ENCODE data around the gene CSNK1A1. TPM values are rescaled to one million over a fixed set of nuclear protein-coding genes. Genes with fewer than 3 reads are reported as not detected.
"Not testable (repeated sequence)": the region's sequence is repeated elsewhere in the genome, so short reads cannot be mapped to it uniquely, and the experiment has no call there.

The CSNK1A1 gene
- total RNA-seq, 6 experiments from 2014 or later = 266 to 336 (median 310) TPM

- no peak overlapping the region for H3K4me3 Mint-ChIP-seq
- H3K27me3 Mint-ChIP-seq (ENCODE audit: insufficient read depth) = peaks cover 3% of the 10 kb centered on the region; the same call in 1 of the 2 replicates
- H3K9me3 Mint-ChIP-seq = no peaks in the 10 kb centered on the region
- H3K4me1 Mint-ChIP-seq (ENCODE audit: low read depth) = peaks cover 19% of the 10 kb centered on the region
- TF ChIP-seq, protein P1, sequence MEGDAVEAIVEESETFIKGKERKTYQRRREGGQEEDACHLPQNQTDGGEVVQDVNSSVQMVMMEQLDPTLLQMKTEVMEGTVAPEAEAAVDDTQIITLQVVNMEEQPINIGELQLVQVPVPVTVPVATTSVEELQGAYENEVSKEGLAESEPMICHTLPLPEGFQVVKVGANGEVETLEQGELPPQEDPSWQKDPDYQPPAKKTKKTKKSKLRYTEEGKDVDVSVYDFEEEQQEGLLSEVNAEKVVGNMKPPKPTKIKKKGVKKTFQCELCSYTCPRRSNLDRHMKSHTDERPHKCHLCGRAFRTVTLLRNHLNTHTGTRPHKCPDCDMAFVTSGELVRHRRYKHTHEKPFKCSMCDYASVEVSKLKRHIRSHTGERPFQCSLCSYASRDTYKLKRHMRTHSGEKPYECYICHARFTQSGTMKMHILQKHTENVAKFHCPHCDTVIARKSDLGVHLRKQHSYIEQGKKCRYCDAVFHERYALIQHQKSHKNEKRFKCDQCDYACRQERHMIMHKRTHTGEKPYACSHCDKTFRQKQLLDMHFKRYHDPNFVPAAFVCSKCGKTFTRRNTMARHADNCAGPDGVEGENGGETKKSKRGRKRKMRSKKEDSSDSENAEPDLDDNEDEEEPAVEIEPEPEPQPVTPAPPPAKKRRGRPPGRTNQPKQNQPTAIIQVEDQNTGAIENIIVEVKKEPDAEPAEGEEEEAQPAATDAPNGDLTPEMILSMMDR (IDR thresholded peaks at IDR 0.05) = no peak
- DNase-seq = no peak
- H3K27ac Mint-ChIP-seq = no peak overlapping the region
- H3K36me3 Mint-ChIP-seq (ENCODE audit: low read depth) = no peaks in the 10 kb centered on the region
These were observed 45.5 kb upstream of the CSNK1A1 start for GRCh38 chr5:149596712-149597111.

GRCh38 chr5:149595105-149595504 lies 43.9 kb upstream of the CSNK1A1 start:
- not testable (repeated sequence) for H3K27ac Mint-ChIP-seq; H3K4me3 Mint-ChIP-seq; H3K9me3 Mint-ChIP-seq; H3K27me3 Mint-ChIP-seq (ENCODE audit: insufficient read depth); H3K36me3 Mint-ChIP-seq (ENCODE audit: low read depth); DNase-seq
- peaks cover 19% of the 10 kb centered on the region for H3K4me1 Mint-ChIP-seq (ENCODE audit: low read depth)

DNA sequence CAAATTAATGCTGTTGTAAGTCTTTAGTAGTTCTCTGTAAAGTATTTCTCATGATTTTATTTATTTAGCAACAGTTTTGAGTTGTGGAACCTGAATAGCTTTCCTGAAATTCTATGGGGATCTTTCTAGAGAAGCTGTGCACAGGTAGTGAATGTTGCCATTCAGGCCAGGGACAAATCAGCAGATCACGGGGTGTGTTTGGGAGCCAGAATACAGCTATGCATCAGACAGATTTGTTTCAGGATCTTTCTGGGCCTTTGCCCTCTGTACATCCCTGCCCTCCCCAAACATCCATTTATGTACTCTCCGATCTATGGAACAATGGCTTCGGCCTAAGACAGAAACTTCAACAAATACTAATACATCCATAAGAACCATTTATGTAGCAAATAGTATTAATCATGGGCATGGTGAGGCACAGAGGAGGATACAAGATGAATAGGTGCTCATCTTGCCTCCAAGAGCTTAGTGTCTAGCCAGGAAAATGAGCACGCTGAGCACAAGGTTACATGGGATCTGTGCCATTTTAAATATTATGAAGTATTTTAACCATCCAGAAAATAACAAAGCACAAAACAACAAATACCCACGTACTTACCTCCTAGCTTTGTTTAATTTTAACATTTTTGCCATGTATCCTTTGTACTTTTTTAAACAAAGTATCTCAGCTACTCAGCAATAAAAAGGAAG lies 43.1 kb upstream of the CSNK1A1 start:
- no peak overlapping the region for H3K27ac Mint-ChIP-seq
- TF ChIP-seq, protein P1 (IDR thresholded peaks at IDR 0.05) = no peak
- no peak for DNase-seq

DNA sequence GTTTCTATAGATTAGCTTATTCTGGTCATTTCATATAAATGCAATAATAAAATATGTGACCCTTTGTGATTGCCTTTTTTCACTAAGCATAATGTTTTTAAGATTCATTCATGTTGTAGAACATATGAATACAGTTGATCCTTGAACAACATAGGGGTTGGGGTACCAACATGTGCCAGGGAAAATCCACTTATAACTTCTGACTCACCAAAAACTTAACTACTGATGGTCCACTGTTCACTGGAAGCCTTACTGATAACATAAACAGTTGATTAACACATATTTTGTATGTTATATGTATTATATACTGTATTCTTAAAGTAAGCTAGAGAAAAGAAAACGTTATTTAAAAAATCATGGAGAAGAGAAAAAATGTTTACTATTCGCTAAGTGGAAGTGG lies 42.1 kb upstream of the CSNK1A1 start:
- H3K4me1 Mint-ChIP-seq (ENCODE audit: low read depth) = peaks cover 19% of the 10 kb centered on the region
- H3K27me3 Mint-ChIP-seq (ENCODE audit: insufficient read depth) = peaks cover 1% of the 10 kb centered on the region; the same call in 1 of the 2 replicates
- no peaks in the 10 kb centered on the region for H3K36me3 Mint-ChIP-seq (ENCODE audit: low read depth)
- no peak for DNase-seq
- no peaks in the 10 kb centered on the region for H3K9me3 Mint-ChIP-seq
- H3K27ac Mint-ChIP-seq = no peak overlapping the region
- H3K4me3 Mint-ChIP-seq = no peak overlapping the region
- TF ChIP-seq, protein P1 (IDR thresholded peaks at IDR 0.05) = no peak

More for the DNA sequence above, 43.1 kb upstream of the CSNK1A1 start:
- H3K36me3 Mint-ChIP-seq (ENCODE audit: low read depth) = no peaks in the 10 kb centered on the region
- H3K4me3 Mint-ChIP-seq = no peak overlapping the region
- H3K4me1 Mint-ChIP-seq (ENCODE audit: low read depth) = peaks cover 19% of the 10 kb centered on the region
- H3K9me3 Mint-ChIP-seq = no peaks in the 10 kb centered on the region
- H3K27me3 Mint-ChIP-seq (ENCODE audit: insufficient read depth) = peaks cover 2% of the 10 kb centered on the region; the same call in 1 of the 2 replicates

GRCh38 chr5:149588936-149589335 lies 37.7 kb upstream of the CSNK1A1 start:
- Mint-ChIP-seq H3K9me3 (no peaks in the 10 kb centered on the region), H3K4me1 (ENCODE audit: low read depth) (0 out of 2 replicates have a peak, but pooled peaks cover 4% of the 10 kb centered on the region), H3K27me3 (ENCODE audit: insufficient read depth) (no peaks in the 10 kb centered on the region), H3K27ac (no peak overlapping the region), H3K36me3 (ENCODE audit: low read depth) (no peaks in the 10 kb centered on the region), H3K4me3 (no peak overlapping the region)
- TF ChIP-seq, protein P1 (IDR thresholded peaks at IDR 0.05) = no peak
- no peak for DNase-seq

- no peaks in the 10 kb centered on the region for H3K9me3 Mint-ChIP-seq
These were observed 35.6 kb upstream of the CSNK1A1 start for GRCh38 chr5:149586708-149587318.

More at GRCh38 chr5:149586708-149587318, 35.6 kb upstream of the CSNK1A1 start:
- Mint-ChIP-seq H3K4me1 (ENCODE audit: low read depth) (0 out of 2 replicates have a peak, but pooled peaks cover 4% of the 10 kb centered on the region), H3K36me3 (ENCODE audit: low read depth) (no peaks in the 10 kb centered on the region), H3K4me3 (no peak overlapping the region), H3K27ac (no peak overlapping the region), H3K27me3 (ENCODE audit: insufficient read depth) (no peaks in the 10 kb centered on the region)
- DNase-seq = no peak
- TF ChIP-seq, protein P1 (IDR thresholded peaks at IDR 0.05) = no peak

Measured in HFFc6 (cell line).